ENCODE results near the gene KLF13. TPM values are rescaled to one million over a fixed set of nuclear protein-coding genes. Genes with fewer than 3 reads are reported as not detected.

KLF13 gene
- total and polyA plus RNA-seq, 2 donors (not counting 1 experiment from before 2014, with no cell fraction given) = 65.5 to 140 TPM

DNA sequence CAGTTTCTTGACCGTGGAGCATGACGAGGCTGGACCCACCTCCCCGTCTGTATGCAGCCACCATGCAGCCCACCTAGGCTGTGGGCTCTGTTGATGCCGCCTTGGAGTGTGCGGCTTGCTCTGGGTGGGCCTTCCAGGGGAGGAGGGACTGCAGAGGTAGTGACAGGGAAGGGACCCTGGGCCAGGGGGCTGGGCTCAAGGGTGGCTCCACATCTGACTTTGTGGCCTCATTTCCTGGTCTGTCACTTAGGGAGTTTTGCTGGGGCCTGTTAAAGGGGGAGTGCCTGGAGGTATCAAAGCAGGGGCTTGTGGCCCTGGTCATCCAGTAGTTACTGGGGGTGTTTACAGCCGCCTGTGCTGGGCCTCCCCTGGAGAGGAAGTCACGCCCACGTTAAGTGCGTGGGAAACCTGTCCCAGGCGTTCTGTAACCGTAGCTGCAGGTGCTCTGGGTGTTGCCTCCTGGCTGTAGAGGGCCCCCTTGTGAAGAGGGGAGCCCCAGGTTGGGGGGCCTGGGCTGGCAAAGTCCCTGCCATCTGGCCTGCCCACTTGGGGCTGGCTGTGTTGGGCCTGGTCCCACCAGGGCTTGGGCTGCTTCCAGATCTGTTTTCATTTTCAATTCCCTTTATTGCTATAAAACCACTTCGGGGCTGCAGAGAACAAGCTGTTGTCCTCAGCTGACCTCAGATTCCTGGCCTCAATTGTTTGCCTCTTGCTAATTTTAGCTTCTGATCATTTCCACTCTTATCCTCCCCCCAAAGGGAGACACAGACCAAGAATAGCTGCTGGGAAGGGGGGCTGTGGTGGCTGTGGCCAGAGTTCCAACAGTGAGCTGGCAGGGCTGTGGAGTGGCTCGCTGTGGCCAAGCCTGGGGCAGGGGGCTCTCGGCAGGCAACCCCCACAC is 26.5 kb downstream of the KLF13 start:
- Histone ChIP-seq H3K4me3 (ENCODE audit: control extremely low read depth in 1 of 5, extremely low read depth in 1 of 5, insufficient read depth in 1 of 5, low read depth in 2 of 5, low read length in 4 of 5) (peak overlapping the region in 4 of 5 experiments; percentile 10 to 58 (median 34)), H3K27ac (ENCODE audit: low read length in 2 of 2) (peak overlapping the region; percentile 96 to 97), H3K79me2 (ENCODE audit: control insufficient read depth, insufficient read depth, low read length) (peaks cover 100% of the 10 kb centered on the region), H3K4me2 (replicated peaks; ENCODE audit: low read depth, low read length, poor library complexity, severe bottlenecking) (peak overlapping the region; percentile 78), H3K4me1 (ENCODE audit: control insufficient read depth in 2 of 2, insufficient read depth in 2 of 2, low read length in 2 of 2) (peaks cover 99 to 100% of the 10 kb centered on the region in 2 donors), H3K36me3 (replicated peaks in 1 of 2; ENCODE audit: control extremely low read depth in 1 of 2, control insufficient read depth in 1 of 2, extremely low read depth in 1 of 2, insufficient read depth in 2 of 2, low read length in 1 of 2) (peaks cover 5 to 49% of the 10 kb centered on the region in 2 experiments), H2AFZ (ENCODE audit: insufficient read depth, low read depth, low read length, poor library complexity, severe bottlenecking) (no peak overlapping the region), H3K9me3 (ENCODE audit: control extremely low read depth in 1 of 3, control insufficient read depth in 2 of 3, insufficient read depth in 1 of 3, low read length in 2 of 3) (no peaks in the 10 kb centered on the region), H4K20me1 (ENCODE audit: control insufficient read depth, insufficient read depth, low read length, poor library complexity, severe bottlenecking) (peaks cover 68% of the 10 kb centered on the region), H3K27me3 (replicated peaks in 1 of 4; ENCODE audit: control extremely low read depth in 1 of 4, control insufficient read depth in 3 of 4, insufficient read depth in 4 of 4, low read length in 3 of 4) (no peaks in the 10 kb centered on the region), H3K9ac (ENCODE audit: low read length) (peak overlapping the region; percentile 46)
- WGBS (ENCODE audit: insufficient coverage) = 11% methylated on average over 14 of the region's 14 CpGs
- CTCF ChIA-PET = interaction anchor here (0.7 to 2.8 kb wide), 15 partner anchors 8 to 138 kb away, joined by 3 to 15 read pairs (median 4); partner anchors contain the start of gene KLF13
- TF ChIP-seq, protein P1, sequence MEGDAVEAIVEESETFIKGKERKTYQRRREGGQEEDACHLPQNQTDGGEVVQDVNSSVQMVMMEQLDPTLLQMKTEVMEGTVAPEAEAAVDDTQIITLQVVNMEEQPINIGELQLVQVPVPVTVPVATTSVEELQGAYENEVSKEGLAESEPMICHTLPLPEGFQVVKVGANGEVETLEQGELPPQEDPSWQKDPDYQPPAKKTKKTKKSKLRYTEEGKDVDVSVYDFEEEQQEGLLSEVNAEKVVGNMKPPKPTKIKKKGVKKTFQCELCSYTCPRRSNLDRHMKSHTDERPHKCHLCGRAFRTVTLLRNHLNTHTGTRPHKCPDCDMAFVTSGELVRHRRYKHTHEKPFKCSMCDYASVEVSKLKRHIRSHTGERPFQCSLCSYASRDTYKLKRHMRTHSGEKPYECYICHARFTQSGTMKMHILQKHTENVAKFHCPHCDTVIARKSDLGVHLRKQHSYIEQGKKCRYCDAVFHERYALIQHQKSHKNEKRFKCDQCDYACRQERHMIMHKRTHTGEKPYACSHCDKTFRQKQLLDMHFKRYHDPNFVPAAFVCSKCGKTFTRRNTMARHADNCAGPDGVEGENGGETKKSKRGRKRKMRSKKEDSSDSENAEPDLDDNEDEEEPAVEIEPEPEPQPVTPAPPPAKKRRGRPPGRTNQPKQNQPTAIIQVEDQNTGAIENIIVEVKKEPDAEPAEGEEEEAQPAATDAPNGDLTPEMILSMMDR (IDR thresholded peaks at IDR 0.05) = no peak
- no peak for TF ChIP-seq EZH2 (IDR thresholded peaks at IDR 0.05; ENCODE audit: borderline replicate concordance, insufficient read depth, low read depth, low read length, poor library complexity, severe bottlenecking)
- ATAC-seq (ENCODE audit: low read depth) (peak; percentile 82), DNase-seq (peak; percentile 87)
- Mint-ChIP-seq H3K4me1 (peaks cover 97% of the 10 kb centered on the region), H3K27ac (peak overlapping the region; percentile 96), H3K9me3 (ENCODE audit: insufficient read depth) (no peaks in the 10 kb centered on the region), H3K27me3 (no peaks in the 10 kb centered on the region), H3K4me3 (peak overlapping the region; percentile 88)
- intact Hi-C loops (cut with micrococcal nuclease) = loop anchor here (1.0 kb wide), 3 partner anchors 8 to 24 kb away; no protein-coding TSS in a partner anchor
- POLR2A ChIA-PET = interaction anchor here (0.8 to 2.7 kb wide), 9 partner anchors 8 to 138 kb away, joined by 3 to 11 read pairs (median 8); partner anchors contain the start of gene KLF13

Measured in B cell (primary cell).